Stimulated activated naive CD8-positive, alpha-beta T cell treated with anti-CD3 and anti-CD28 coated beads, Interleukin-15, Interleukin-2, amounts not matched to agents 100 ng/mL and 50 ng/mL, for 24 hours (primary cell): Measurements from ENCODE around the gene LMNA.
A peak's percentile ranks its signal among the peaks of the same experiment; 100 is the strongest.
"Not testable (repeated sequence)": the region's sequence is repeated elsewhere in the genome, so short reads cannot be mapped to it uniquely, and the experiment has no call there.

ENCODE experiments used
- H3K27ac Mint-ChIP-seq: one replicate; pipeline ENCODE4 v1.8.0; 2021; ENCODE audit warnings: mild to moderate bottlenecking, mixed read lengths
- H3K27me3 Mint-ChIP-seq: one replicate; pipeline ENCODE4 v1.8.0; 2021; ENCODE audit warnings: mixed read lengths
- H3K36me3 Mint-ChIP-seq: one replicate; pipeline ENCODE4 v1.8.0; 2021; ENCODE audit warnings: low read depth, mixed read lengths
- H3K4me1 Mint-ChIP-seq: one replicate; pipeline ENCODE4 v1.8.0; 2021; ENCODE audit warnings: low read depth, mixed read lengths
- H3K4me3 Mint-ChIP-seq: one replicate; pipeline ENCODE4 v1.8.0; 2021; ENCODE audit warnings: mild to moderate bottlenecking, mixed read lengths
- H3K9me3 Mint-ChIP-seq: one replicate; pipeline ENCODE4 v1.8.0; 2021; ENCODE audit warnings: mixed read lengths

The LMNA gene

GRCh38 chr1:156120318-156120717 lies 5.8 kb downstream of the LMNA start:
- peaks cover 66% of the 10 kb centered on the region for H3K4me1 Mint-ChIP-seq
- peak overlapping the region; percentile 61 for H3K4me3 Mint-ChIP-seq
- H3K27ac Mint-ChIP-seq: peak overlapping the region; percentile 16

GRCh38 chr1:156121005-156121404 lies 6.5 kb downstream of the LMNA start:
- not testable (repeated sequence) for H3K27ac Mint-ChIP-seq, H3K9me3 Mint-ChIP-seq, H3K27me3 Mint-ChIP-seq, H3K4me3 Mint-ChIP-seq
- Mint-ChIP-seq H3K36me3 (peaks cover 37% of the 10 kb centered on the region), H3K4me1 (peaks cover 68% of the 10 kb centered on the region)

More at GRCh38 chr1:156120318-156120717, 5.8 kb downstream of the LMNA start:
- no peaks in the 10 kb centered on the region for H3K9me3 Mint-ChIP-seq
- H3K27me3 Mint-ChIP-seq: peaks cover 8% of the 10 kb centered on the region
- peaks cover 37% of the 10 kb centered on the region for H3K36me3 Mint-ChIP-seq

DNA sequence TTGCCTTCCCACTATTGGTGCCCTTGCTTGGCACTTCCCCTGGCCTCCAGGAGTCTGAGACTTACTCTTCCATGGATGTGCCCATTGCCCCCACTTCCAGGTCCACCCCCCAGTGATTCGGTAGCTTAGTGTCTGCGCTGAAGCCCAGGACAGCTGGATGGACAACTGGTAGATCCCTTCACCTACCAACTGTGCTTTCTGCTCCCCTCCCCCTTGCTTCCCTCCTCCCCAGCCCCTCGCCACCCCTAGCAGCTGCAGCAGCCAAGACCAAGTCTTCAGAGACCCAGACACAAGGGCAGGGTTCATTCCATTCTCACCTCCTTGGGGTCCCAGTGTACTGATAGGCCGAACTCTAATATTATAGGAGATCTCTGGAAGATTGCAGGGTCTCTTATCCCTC lies 6.9 kb downstream of the LMNA start:
- H3K4me1 Mint-ChIP-seq: peaks cover 68% of the 10 kb centered on the region
- peaks cover 6% of the 10 kb centered on the region for H3K27me3 Mint-ChIP-seq
- no peak overlapping the region for H3K4me3 Mint-ChIP-seq
- no peaks in the 10 kb centered on the region for H3K9me3 Mint-ChIP-seq
- H3K27ac Mint-ChIP-seq: peak overlapping the region; percentile 31
- H3K36me3 Mint-ChIP-seq: peaks cover 34% of the 10 kb centered on the region

- peaks cover 71% of the 10 kb centered on the region for H3K4me1 Mint-ChIP-seq
- H3K36me3 Mint-ChIP-seq: peaks cover 31% of the 10 kb centered on the region
- peaks cover 4% of the 10 kb centered on the region for H3K27me3 Mint-ChIP-seq
- H3K4me3 Mint-ChIP-seq: peak overlapping the region; percentile 30
- H3K9me3 Mint-ChIP-seq: no peaks in the 10 kb centered on the region
- H3K27ac Mint-ChIP-seq: no peak overlapping the region
Observed at GRCh38 chr1:156122086-156122485, 7.6 kb downstream of the LMNA start.

DNA sequence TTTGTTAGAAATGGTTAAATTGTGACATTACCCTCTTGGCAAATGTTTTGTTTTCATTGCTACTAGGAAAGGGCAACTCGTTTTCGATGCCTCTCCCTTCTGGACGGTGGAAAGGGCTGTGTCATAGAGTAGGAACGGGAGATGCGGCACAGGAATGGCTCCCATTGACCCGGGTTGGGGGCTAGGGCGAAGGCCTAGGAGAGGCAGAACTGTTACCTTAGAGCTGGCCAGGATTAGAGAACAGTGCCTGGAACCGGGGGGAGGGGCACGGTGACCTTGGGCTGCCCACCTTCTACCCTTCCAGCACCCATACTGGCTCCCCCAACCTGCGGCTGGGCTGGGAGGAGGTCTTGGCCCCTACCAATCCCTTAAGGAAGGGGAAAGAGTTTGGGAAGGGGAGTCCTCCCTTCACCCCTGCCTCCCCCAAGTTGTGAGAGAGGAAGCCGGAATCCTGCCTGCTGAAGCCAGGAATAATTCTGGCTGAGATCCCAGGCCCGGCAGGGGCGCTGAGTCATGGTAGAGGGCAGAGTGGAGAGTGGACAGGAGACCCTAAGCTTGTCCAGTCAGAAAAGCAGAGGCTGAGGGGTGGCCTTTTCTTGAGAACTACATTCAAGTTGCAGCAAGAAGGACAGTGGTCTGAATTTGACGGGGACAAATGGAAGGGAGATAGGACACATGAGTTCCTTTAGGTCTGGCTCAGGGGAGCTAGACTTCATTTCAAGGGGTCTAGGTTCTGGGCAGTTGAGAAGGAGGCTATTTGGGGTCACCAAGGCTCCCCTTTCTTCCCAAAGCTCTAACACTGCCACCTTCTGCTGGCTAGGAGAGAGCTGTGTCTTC lies 8.2 kb downstream of the LMNA start:
- H3K9me3 Mint-ChIP-seq: no peaks in the 10 kb centered on the region
- H3K4me3 Mint-ChIP-seq: peak overlapping the region; percentile 30
- H3K4me1 Mint-ChIP-seq: peaks cover 78% of the 10 kb centered on the region
- peaks cover 4% of the 10 kb centered on the region for H3K27me3 Mint-ChIP-seq
- H3K27ac Mint-ChIP-seq: peak overlapping the region; percentile 45
- peaks cover 36% of the 10 kb centered on the region for H3K36me3 Mint-ChIP-seq

- H3K4me1 Mint-ChIP-seq: peaks cover 79% of the 10 kb centered on the region
- H3K4me3 Mint-ChIP-seq: peak overlapping the region; percentile 30
Observed at GRCh38 chr1:156123356-156124196, 9.1 kb downstream of the LMNA start.

GRCh38 chr1:156124557-156125483 lies 10.3 kb downstream of the LMNA start:
- H3K27ac Mint-ChIP-seq: peak overlapping the region; percentile 59
- peaks cover 83% of the 10 kb centered on the region for H3K4me1 Mint-ChIP-seq
- peak overlapping the region; percentile 55 for H3K4me3 Mint-ChIP-seq
- H3K9me3 Mint-ChIP-seq: no peaks in the 10 kb centered on the region
- H3K36me3 Mint-ChIP-seq: peaks cover 29% of the 10 kb centered on the region
- H3K27me3 Mint-ChIP-seq: no peaks in the 10 kb centered on the region

More at GRCh38 chr1:156123356-156124196, 9.1 kb downstream of the LMNA start:
- H3K27me3 Mint-ChIP-seq: peaks cover under 1% of the 10 kb centered on the region
- peaks cover 34% of the 10 kb centered on the region for H3K36me3 Mint-ChIP-seq
- no peaks in the 10 kb centered on the region for H3K9me3 Mint-ChIP-seq
- H3K27ac Mint-ChIP-seq: peak overlapping the region; percentile 65

- Mint-ChIP-seq H3K4me3 (peak overlapping the region; percentile 55), H3K4me1 (peaks cover 81% of the 10 kb centered on the region), H3K36me3 (peaks cover 29% of the 10 kb centered on the region)
- not testable (repeated sequence) for H3K27ac Mint-ChIP-seq, H3K27me3 Mint-ChIP-seq, H3K9me3 Mint-ChIP-seq
Observed at GRCh38 chr1:156125544-156125943, 11.0 kb downstream of the LMNA start.

GRCh38 chr1:156126043-156126629 lies 11.6 kb downstream of the LMNA start:
- Mint-ChIP-seq H3K4me3 (peak overlapping the region; percentile 75), H3K4me1 (peaks cover 79% of the 10 kb centered on the region), H3K36me3 (peaks cover 25% of the 10 kb centered on the region), H3K27ac (peak overlapping the region; percentile 88), H3K9me3 (no peaks in the 10 kb centered on the region), H3K27me3 (no peaks in the 10 kb centered on the region)

- Mint-ChIP-seq H3K4me3 (peak overlapping the region; percentile 75), H3K36me3 (peaks cover 25% of the 10 kb centered on the region), H3K4me1 (peaks cover 79% of the 10 kb centered on the region), H3K27ac (peak overlapping the region; percentile 88), H3K27me3 (no peaks in the 10 kb centered on the region), H3K9me3 (no peaks in the 10 kb centered on the region)
Observed at GRCh38 chr1:156126630-156127534, 12.4 kb downstream of the LMNA start.

DNA sequence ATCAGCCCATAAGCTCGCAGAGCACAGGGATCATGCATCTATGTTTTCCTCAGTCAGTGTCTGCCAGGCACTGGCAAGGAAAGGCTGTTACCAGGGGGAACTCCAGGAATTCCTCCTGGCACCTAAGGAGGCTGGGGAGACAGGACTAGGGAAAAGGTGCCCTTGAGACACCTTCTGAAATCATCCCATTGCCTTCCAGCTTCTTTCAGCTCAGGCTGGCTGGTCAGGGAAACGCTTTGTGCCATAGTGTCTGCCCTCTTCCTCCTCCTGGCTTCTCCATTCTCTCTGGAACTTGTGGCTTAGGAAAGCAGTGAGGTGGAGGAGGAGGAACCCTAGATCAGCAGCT lies 13.8 kb downstream of the LMNA start:
- Mint-ChIP-seq H3K36me3 (peaks cover 24% of the 10 kb centered on the region), H3K27me3 (no peaks in the 10 kb centered on the region), H3K4me3 (peak overlapping the region; percentile 39), H3K27ac (peak overlapping the region; percentile 55), H3K9me3 (no peaks in the 10 kb centered on the region), H3K4me1 (peaks cover 68% of the 10 kb centered on the region)

GRCh38 chr1:156128654-156129597 lies 14.4 kb downstream of the LMNA start:
- Mint-ChIP-seq H3K27me3 (no peaks in the 10 kb centered on the region), H3K4me1 (peaks cover 62% of the 10 kb centered on the region), H3K9me3 (no peaks in the 10 kb centered on the region), H3K36me3 (peaks cover 29% of the 10 kb centered on the region), H3K4me3 (peak overlapping the region; percentile 39), H3K27ac (peak overlapping the region; percentile 55)
